GM23248 (cell line): ENCODE measurements around the gene NRSN1. TPM values are rescaled to one million over a fixed set of nuclear protein-coding genes. Genes with fewer than 3 reads are reported as not detected.

Experiments
- DNase-seq: peaks from one replicate; pipeline ENCODE4 v3.0.0-alpha.2; 2015
- H2AFZ ChIP-seq: fragments of 200-600 bp; sonication (generic); 2 replicates; pipeline ENCODE4 v1.6.1; 2016; ENCODE audit warnings: antibody characterized with exemption
- H3F3A ChIP-seq: fragments of 200-600 bp; sonication (generic); 2 replicates; pipeline ENCODE4 v1.6.1; 2016; ENCODE audit warnings: mild to moderate bottlenecking, antibody characterized with exemption, mixed run types; ENCODE audit not compliant: insufficient read depth
- H3K27ac ChIP-seq: fragments of 200-600 bp; sonication (generic); 2 replicates; pipeline ENCODE4 v1.5.1; 2016; ENCODE audit warnings: mild to moderate bottlenecking
- H3K27me3 ChIP-seq: fragments of 200-600 bp; sonication (generic); replicated peaks from 2 replicates; pipeline ENCODE4 v1.6.1; 2016; ENCODE audit warnings: mild to moderate bottlenecking; ENCODE audit not compliant: insufficient read depth
- H3K36me3 ChIP-seq: fragments of 200-600 bp; sonication (generic); 2 replicates; pipeline ENCODE4 v1.6.1; 2016; ENCODE audit warnings: low read depth, mild to moderate bottlenecking
- H3K4me1 ChIP-seq: fragments of 200-600 bp; sonication (generic); 2 replicates; pipeline ENCODE4 v1.6.1; 2016; ENCODE audit warnings: mild to moderate bottlenecking; ENCODE audit not compliant: insufficient read depth
- H3K4me2 ChIP-seq: fragments of 200-600 bp; sonication (generic); one replicate; pipeline ENCODE4 v1.6.1; 2016; ENCODE audit warnings: mild to moderate bottlenecking; ENCODE audit not compliant: unreplicated experiment
- H3K4me3 ChIP-seq: fragments of 200-600 bp; sonication (generic); 2 replicates; pipeline ENCODE4 v1.5.1; 2016; ENCODE audit warnings: mild to moderate bottlenecking
- H3K79me2 ChIP-seq: fragments of 200-600 bp; sonication (generic); 2 replicates; pipeline ENCODE4 v1.6.1; 2016; ENCODE audit warnings: mild to moderate bottlenecking; ENCODE audit not compliant: insufficient read depth
- H3K9ac ChIP-seq: fragments of 200-600 bp; sonication (generic); 2 replicates; pipeline ENCODE4 v1.6.1; 2016; ENCODE audit warnings: mild to moderate bottlenecking
- H3K9me2 ChIP-seq: fragments of 200-600 bp; sonication (generic); 2 replicates; pipeline ENCODE4 v1.6.1; 2016; ENCODE audit warnings: mixed run types, mild to moderate bottlenecking, moderate library complexity; ENCODE audit not compliant: insufficient read depth
- H3K9me3 ChIP-seq: fragments of 200-600 bp; sonication (generic); one replicate; pipeline ENCODE4 v1.6.1; 2017; ENCODE audit warnings: low read depth
- H4K20me1 ChIP-seq: fragments of 200-600 bp; sonication (generic); 2 replicates; pipeline ENCODE4 v1.6.0; 2016; ENCODE audit not compliant: insufficient read depth
- EZH2 ChIP-seq: fragments of 200-600 bp; sonication (generic); IDR thresholded peaks from 2 replicates; pipeline ENCODE4 v1.6.1; 2018; ENCODE audit warnings: antibody characterized with exemption, mild to moderate bottlenecking; ENCODE audit not compliant: insufficient read depth, poor library complexity, severe bottlenecking
- EZH2phosphoT487 ChIP-seq: fragments of 200-600 bp; sonication (generic); IDR thresholded peaks from 2 replicates; pipeline ENCODE4 v1.6.1; 2018; ENCODE audit warnings: antibody characterized with exemption, moderate library complexity, mild to moderate bottlenecking, low read depth; ENCODE audit not compliant: insufficient read depth
- WGBS, 2 experiments: methylation state at CpG; one replicate each; pipeline ENCODE4 v1.1.6; 2015 to 2017; ENCODE audit warnings: low lambda C conversion rate in 2 of 2, low coverage in 1 of 2; ENCODE audit errors: missing lambda C conversion rate in 2 of 2; 5-methylcytosine and 5-hydroxymethylcytosine counted together
- in situ Hi-C: fragments of 300-500 bp; cut with MboI; formaldehyde crosslinking; loops from 2 replicates; pipeline ENCODE4 v1.15.0; 2020
- polyA plus RNA-seq: library from polyadenylated mRNA; unstranded; fragments of >200 nt; fragmentation: Nextera tagmentation; extraction: Ambion mirVana; gene quantifications from 2 replicates; pipeline ENCODE4 v1.2.1, GENCODE V29; 2016
- total RNA-seq: library from RNA; depleted of rRNA; stranded (reverse); fragments of >200 nt; shearing (Covaris generic); gene quantifications from 2 replicates; pipeline ENCODE4 v1.2.3, GENCODE V29; 2014; rRNA removed

The NRSN1 gene, protein sequence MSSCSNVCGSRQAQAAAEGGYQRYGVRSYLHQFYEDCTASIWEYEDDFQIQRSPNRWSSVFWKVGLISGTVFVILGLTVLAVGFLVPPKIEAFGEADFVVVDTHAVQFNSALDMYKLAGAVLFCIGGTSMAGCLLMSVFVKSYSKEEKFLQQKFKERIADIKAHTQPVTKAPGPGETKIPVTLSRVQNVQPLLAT
- total RNA-seq (not detected in 2 replicates), polyA plus RNA-seq (not detected in 2 replicates)

GRCh38 chr6:24125980-24126379 is at the start of gene NRSN1:
NRSN1 (plus strand) TSS chr6:24126215; CDS start chr6:24134328, 8,113 bp downstream.
- Histone ChIP-seq H3K79me2 (no peaks in the 10 kb centered on the region), H3K9me3 (no peaks in the 10 kb centered on the region), H3K4me1 (no peaks in the 10 kb centered on the region), H3K27me3 (no peaks in the 10 kb centered on the region), H3K4me2 (no peak within 1 kb of the TSS), H3K9ac (no peak within 1 kb of the TSS), H3F3A (no peaks in the 10 kb centered on the region), H3K27ac (no peak within 1 kb of the TSS), H3K4me3 (no peak within 1 kb of the TSS), H3K36me3 (no peaks in the 10 kb centered on the region), H4K20me1 (no peaks in the 10 kb centered on the region), H3K9me2 (no peaks in the 10 kb centered on the region), H2AFZ (no peak within 1 kb of the TSS)
- no peak for TF ChIP-seq EZH2phosphoT487
- in situ Hi-C loops, result no loop called here
- DNase-seq, result no peak
- WGBS, 2 experiments, result 9 to 14% methylated on average over 21 to 33 of the region's 37 CpGs

GRCh38 chr6:24078200-24078599 is 47.8 kb upstream of the NRSN1 start:
- H4K20me1 ChIP-seq, result no peaks in the 10 kb centered on the region
- H3K9me3 ChIP-seq, result no peaks in the 10 kb centered on the region
- no peak for TF ChIP-seq EZH2
- no peak for TF ChIP-seq EZH2phosphoT487
- in situ Hi-C loops, result no loop called here
- no peaks in the 10 kb centered on the region for H3K36me3 ChIP-seq
- H3K4me1 ChIP-seq, result peaks cover 5% of the 10 kb centered on the region; the same call in 1 of the 2 replicates
- no peaks in the 10 kb centered on the region for H3K79me2 ChIP-seq
- no peaks in the 10 kb centered on the region for H3F3A ChIP-seq
- H3K4me2 ChIP-seq, result no peak overlapping the region
- H3K9ac ChIP-seq, result no peak overlapping the region
- peak; percentile 78 for DNase-seq
- no peak overlapping the region for H3K4me3 ChIP-seq
- WGBS, 2 experiments, result 1 to 3% methylated on average over 3 of the region's 3 CpGs
- H2AFZ ChIP-seq, result 0 out of 2 replicates have a peak overlapping the region, but pooled peaks have one; percentile 31
- no peaks in the 10 kb centered on the region for H3K27me3 ChIP-seq
- H3K9me2 ChIP-seq, result no peaks in the 10 kb centered on the region
- peak overlapping the region; percentile 41; the same call in 1 of the 2 replicates for H3K27ac ChIP-seq

GRCh38 chr6:24079076-24079475 is 46.9 kb upstream of the NRSN1 start:
- H3K4me1 ChIP-seq, result peaks cover 5% of the 10 kb centered on the region; the same call in 1 of the 2 replicates
- in situ Hi-C loops, result no loop called here
- no peak for TF ChIP-seq EZH2phosphoT487
- no peak for TF ChIP-seq EZH2
- no peaks in the 10 kb centered on the region for H3K27me3 ChIP-seq
- no peak overlapping the region for H3K27ac ChIP-seq
- no peak overlapping the region for H3K4me2 ChIP-seq
- H3K9me3 ChIP-seq, result no peaks in the 10 kb centered on the region
- H2AFZ ChIP-seq, result no peak overlapping the region
- H3K79me2 ChIP-seq, result no peaks in the 10 kb centered on the region
- H4K20me1 ChIP-seq, result no peaks in the 10 kb centered on the region
- no peak overlapping the region for H3K4me3 ChIP-seq
- H3K36me3 ChIP-seq, result no peaks in the 10 kb centered on the region
- peak; percentile 4 for DNase-seq
- H3K9me2 ChIP-seq, result no peaks in the 10 kb centered on the region
- H3K9ac ChIP-seq, result no peak overlapping the region
- H3F3A ChIP-seq, result no peaks in the 10 kb centered on the region
- WGBS, 2 experiments, result 50 to 51% methylated on average over 2 of the region's 2 CpGs

GRCh38 chr6:24080711-24081110 is 45.3 kb upstream of the NRSN1 start:
- H3K27me3 ChIP-seq, result no peaks in the 10 kb centered on the region
- no peaks in the 10 kb centered on the region for H3K36me3 ChIP-seq
- no peaks in the 10 kb centered on the region for H3F3A ChIP-seq
- DNase-seq, result no peak
- H4K20me1 ChIP-seq, result no peaks in the 10 kb centered on the region
- 83 to 84% methylated on average over 1 of the region's 1 CpG for WGBS, 2 experiments
- no peaks in the 10 kb centered on the region for H3K9me3 ChIP-seq
- no peaks in the 10 kb centered on the region for H3K9me2 ChIP-seq
- no peak overlapping the region for H3K27ac ChIP-seq
- H3K79me2 ChIP-seq, result no peaks in the 10 kb centered on the region
- H3K4me1 ChIP-seq, result peaks cover 5% of the 10 kb centered on the region; the same call in 1 of the 2 replicates
- no peak overlapping the region for H3K4me2 ChIP-seq
- in situ Hi-C loops, result no loop called here
- no peak overlapping the region for H3K9ac ChIP-seq
- no peak for TF ChIP-seq EZH2
- no peak for TF ChIP-seq EZH2phosphoT487
- no peak overlapping the region for H3K4me3 ChIP-seq
- no peak overlapping the region for H2AFZ ChIP-seq
